Stimulated activated naive CD8-positive, alpha-beta T cell treated with anti-CD3 and anti-CD28 coated beads, Interleukin-15, amount 100 ng/mL, for 72 hours (primary cell): ENCODE results near the gene KYAT1.
"Not testable (repeated sequence)": the region's sequence is repeated elsewhere in the genome, so short reads cannot be mapped to it uniquely, and the experiment has no call there.

Experiments
- ATAC-seq: fragments of 150-1000 bp; cut with Tn5 transposase; 2 replicates; pipeline ENCODE4 v1.10.0; 2021; ENCODE audit warnings: mild to moderate bottlenecking, moderate library complexity
- DNase-seq, 2 donors: peaks; one replicate each; pipeline ENCODE4 v3.0.0; 2021 to 2022
- H3K27ac Mint-ChIP-seq, 2 donors: one replicate each; pipeline ENCODE4 v1.8.0; 2022; ENCODE audit warnings: mild to moderate bottlenecking in 2 of 2, mixed read lengths in 2 of 2, moderate library complexity in 2 of 2
- H3K27me3 Mint-ChIP-seq: one replicate; pipeline ENCODE4 v1.8.0; 2022; ENCODE audit warnings: mixed read lengths
- H3K4me1 Mint-ChIP-seq: one replicate; pipeline ENCODE4 v1.8.0; 2022; ENCODE audit warnings: mild to moderate bottlenecking, mixed read lengths
- H3K4me3 Mint-ChIP-seq, 2 donors: one replicate each; pipeline ENCODE4 v1.8.0; 2022; ENCODE audit warnings: mild to moderate bottlenecking in 2 of 2, mixed read lengths in 2 of 2, moderate library complexity in 1 of 2
- H3K9me3 Mint-ChIP-seq, 2 donors: one replicate each; pipeline ENCODE4 v1.8.0; 2022; ENCODE audit warnings: mixed read lengths in 2 of 2

KYAT1 gene

GRCh38 chr9:128877852-128878251, 3.9 kb downstream of the KYAT1 start:
- Mint-ChIP-seq H3K27ac (no peak overlapping the region), H3K9me3 (no peaks in the 10 kb centered on the region), H3K27me3 (no peaks in the 10 kb centered on the region), H3K4me3 (no peak overlapping the region), H3K4me1 (peaks cover 39% of the 10 kb centered on the region)
- DNase-seq (no peak), ATAC-seq (no peak)

- H3K27me3 Mint-ChIP-seq, DNase-seq, H3K4me1 Mint-ChIP-seq, H3K4me3 Mint-ChIP-seq, H3K9me3 Mint-ChIP-seq, ATAC-seq: not testable (repeated sequence)
- H3K27ac Mint-ChIP-seq, result peak overlapping the region in 1 of 2 donors; percentile 46
These were observed 10.8 kb downstream of the KYAT1 start for GRCh38 chr9:128870941-128871265.

GRCh38 chr9:128870128-128870940, 11.4 kb downstream of the KYAT1 start:
- no peak overlapping the region for H3K4me3 Mint-ChIP-seq
- no peaks in the 10 kb centered on the region for H3K27me3 Mint-ChIP-seq
- no peaks in the 10 kb centered on the region for H3K9me3 Mint-ChIP-seq
- no peak overlapping the region for H3K27ac Mint-ChIP-seq
- ATAC-seq (no peak), DNase-seq (no peak)
- peaks cover 7% of the 10 kb centered on the region for H3K4me1 Mint-ChIP-seq

- peak overlapping the region in 1 of 2 donors; percentile 59 for H3K27ac Mint-ChIP-seq
- no peaks in the 10 kb centered on the region for H3K9me3 Mint-ChIP-seq
- peak; percentile 84 to 85 for DNase-seq
- ATAC-seq, result peak; percentile 99
- peaks cover 7% of the 10 kb centered on the region for H3K4me1 Mint-ChIP-seq
- no peaks in the 10 kb centered on the region for H3K27me3 Mint-ChIP-seq
- H3K4me3 Mint-ChIP-seq, result no peak overlapping the region
These were observed 18.1 kb downstream of the KYAT1 start for GRCh38 chr9:128863647-128864046.

- ATAC-seq (no peak), DNase-seq (no peak)
- no peaks in the 10 kb centered on the region for H3K9me3 Mint-ChIP-seq
- peaks cover 7% of the 10 kb centered on the region for H3K4me1 Mint-ChIP-seq
- peak overlapping the region in 1 of 2 donors; percentile 27 for H3K27ac Mint-ChIP-seq
- no peaks in the 10 kb centered on the region for H3K27me3 Mint-ChIP-seq
- H3K4me3 Mint-ChIP-seq, result no peak overlapping the region
These were observed 19.3 kb downstream of the KYAT1 start for GRCh38 chr9:128862401-128862851.

- ATAC-seq (no peak), DNase-seq (no peak)
- Mint-ChIP-seq H3K9me3 (no peaks in the 10 kb centered on the region), H3K4me1 (peaks cover 7% of the 10 kb centered on the region), H3K27ac (no peak overlapping the region), H3K4me3 (no peak overlapping the region), H3K27me3 (no peaks in the 10 kb centered on the region)
These were observed 20.2 kb downstream of the KYAT1 start for GRCh38 chr9:128861501-128861900.

GRCh38 chr9:128860937-128861336, 20.8 kb downstream of the KYAT1 start:
- Mint-ChIP-seq H3K9me3 (no peaks in the 10 kb centered on the region), H3K27me3 (no peaks in the 10 kb centered on the region), H3K4me3 (no peak overlapping the region), H3K27ac (no peak overlapping the region), H3K4me1 (peaks cover 7% of the 10 kb centered on the region)
- no peak for ATAC-seq
- no peak for DNase-seq

GRCh38 chr9:128858476-128858875, 23.3 kb downstream of the KYAT1 start:
- ATAC-seq, H3K27me3 Mint-ChIP-seq, H3K4me1 Mint-ChIP-seq, H3K9me3 Mint-ChIP-seq, H3K4me3 Mint-ChIP-seq, H3K27ac Mint-ChIP-seq, DNase-seq: not testable (repeated sequence)

- H3K4me1 Mint-ChIP-seq, ATAC-seq, H3K27ac Mint-ChIP-seq, DNase-seq, H3K27me3 Mint-ChIP-seq, H3K4me3 Mint-ChIP-seq: not testable (repeated sequence)
- H3K9me3 Mint-ChIP-seq, result peaks cover 7 to 12% of the 10 kb centered on the region in 2 donors
These were observed 27.3 kb downstream of the KYAT1 start for GRCh38 chr9:128854454-128854853.

GRCh38 chr9:128852646-128853045, 29.1 kb downstream of the KYAT1 start:
- H3K4me1 Mint-ChIP-seq, DNase-seq, H3K4me3 Mint-ChIP-seq, ATAC-seq, H3K27ac Mint-ChIP-seq, H3K27me3 Mint-ChIP-seq: not testable (repeated sequence)
- H3K9me3 Mint-ChIP-seq, result peaks cover 7 to 12% of the 10 kb centered on the region in 2 donors

- DNase-seq, result peak in 1 of 2 donors; percentile 21
- H3K4me1 Mint-ChIP-seq, H3K27me3 Mint-ChIP-seq, H3K27ac Mint-ChIP-seq, ATAC-seq, H3K4me3 Mint-ChIP-seq: not testable (repeated sequence)
- H3K9me3 Mint-ChIP-seq, result peaks cover 7 to 12% of the 10 kb centered on the region in 2 donors
These were observed 29.8 kb downstream of the KYAT1 start for GRCh38 chr9:128851779-128852600.

GRCh38 chr9:128851024-128851423, 30.7 kb downstream of the KYAT1 start:
- H3K9me3 Mint-ChIP-seq, result peaks cover 7 to 12% of the 10 kb centered on the region in 2 donors
- H3K27me3 Mint-ChIP-seq, DNase-seq, ATAC-seq, H3K4me3 Mint-ChIP-seq, H3K4me1 Mint-ChIP-seq, H3K27ac Mint-ChIP-seq: not testable (repeated sequence)

- Mint-ChIP-seq H3K27me3 (no peaks in the 10 kb centered on the region), H3K4me1 (no peaks in the 10 kb centered on the region), H3K9me3 (peaks cover 7 to 12% of the 10 kb centered on the region in 2 donors), H3K27ac (no peak overlapping the region), H3K4me3 (no peak overlapping the region)
- DNase-seq (no peak), ATAC-seq (no peak)
These were observed 33.9 kb downstream of the KYAT1 start for GRCh38 chr9:128847803-128848202.

GRCh38 chr9:128846680-128847030, 35.1 kb downstream of the KYAT1 start:
- no peak for DNase-seq
- Mint-ChIP-seq H3K27me3 (no peaks in the 10 kb centered on the region), H3K27ac (no peak overlapping the region), H3K9me3 (peaks cover 7 to 10% of the 10 kb centered on the region in 2 donors), H3K4me1 (no peaks in the 10 kb centered on the region), H3K4me3 (no peak overlapping the region)
- ATAC-seq, result no peak

GRCh38 chr9:128845186-128845931, 36.4 kb downstream of the KYAT1 start:
- no peaks in the 10 kb centered on the region for H3K27me3 Mint-ChIP-seq
- ATAC-seq (no peak), DNase-seq (no peak)
- H3K4me1 Mint-ChIP-seq, result no peaks in the 10 kb centered on the region
- H3K27ac Mint-ChIP-seq, result no peak overlapping the region
- no peak overlapping the region for H3K4me3 Mint-ChIP-seq
- no peaks in the 10 kb centered on the region for H3K9me3 Mint-ChIP-seq
